Upper lobe of left lung (tissue), 4 donors: ENCODE measurements around the gene DNLZ.

Experiments
- EP300 ChIP-seq, 4 donors: sonication (generic); formaldehyde crosslinking; IDR thresholded peaks; one replicate each; pipeline ENCODE4 v1.5.1; 2017; ENCODE audit warnings: antibody characterized with exemption in 4 of 4, control low read depth in 2 of 4
- POLR2A ChIP-seq, 4 donors: fragments of 450-650 bp; IDR thresholded peaks; one replicate each; pipeline ENCODE4 v1.5.1; 2016 to 2017; ENCODE audit warnings: antibody characterized with exemption in 4 of 4, mild to moderate bottlenecking in 2 of 4
- POLR2AphosphoS5 ChIP-seq, 2 donors: sonication (generic); formaldehyde crosslinking; IDR thresholded peaks; one replicate each; pipeline ENCODE4 v1.5.1; 2017; ENCODE audit warnings: antibody characterized with exemption in 2 of 2
- TF ChIP-seq, protein P1 (sequence below), 6 experiments: fragments of 450-650 bp in 4 of 6; fragments of 200-600 bp in 2 of 6; sonication (generic) in 2 of 6; IDR thresholded peaks; one replicate each; pipeline ENCODE4 v1.5.1; 2016 to 2019; ENCODE audit warnings: antibody characterized with exemption in 6 of 6

DNA sequence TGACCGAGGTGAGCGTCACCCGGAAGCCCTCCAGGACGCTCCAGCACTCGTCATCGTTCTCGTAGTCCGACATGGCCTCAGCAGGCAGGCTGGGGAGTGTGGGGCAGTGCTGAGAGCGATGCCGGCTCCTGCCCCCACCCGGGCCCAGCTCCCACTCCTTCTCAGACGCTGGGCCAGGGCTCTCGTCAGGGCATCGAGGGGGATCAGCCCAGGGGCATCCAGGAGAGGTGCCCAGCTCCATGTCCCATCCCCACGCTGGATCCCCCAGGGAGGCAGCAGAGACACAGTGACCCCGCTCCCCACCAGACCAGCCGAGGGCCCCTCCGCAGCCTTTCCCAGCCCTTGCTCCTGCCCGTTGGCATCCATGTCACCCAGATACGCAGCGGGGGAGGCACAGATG, 8.5 kb upstream of the DNLZ start:
- TF ChIP-seq, protein P1, sequence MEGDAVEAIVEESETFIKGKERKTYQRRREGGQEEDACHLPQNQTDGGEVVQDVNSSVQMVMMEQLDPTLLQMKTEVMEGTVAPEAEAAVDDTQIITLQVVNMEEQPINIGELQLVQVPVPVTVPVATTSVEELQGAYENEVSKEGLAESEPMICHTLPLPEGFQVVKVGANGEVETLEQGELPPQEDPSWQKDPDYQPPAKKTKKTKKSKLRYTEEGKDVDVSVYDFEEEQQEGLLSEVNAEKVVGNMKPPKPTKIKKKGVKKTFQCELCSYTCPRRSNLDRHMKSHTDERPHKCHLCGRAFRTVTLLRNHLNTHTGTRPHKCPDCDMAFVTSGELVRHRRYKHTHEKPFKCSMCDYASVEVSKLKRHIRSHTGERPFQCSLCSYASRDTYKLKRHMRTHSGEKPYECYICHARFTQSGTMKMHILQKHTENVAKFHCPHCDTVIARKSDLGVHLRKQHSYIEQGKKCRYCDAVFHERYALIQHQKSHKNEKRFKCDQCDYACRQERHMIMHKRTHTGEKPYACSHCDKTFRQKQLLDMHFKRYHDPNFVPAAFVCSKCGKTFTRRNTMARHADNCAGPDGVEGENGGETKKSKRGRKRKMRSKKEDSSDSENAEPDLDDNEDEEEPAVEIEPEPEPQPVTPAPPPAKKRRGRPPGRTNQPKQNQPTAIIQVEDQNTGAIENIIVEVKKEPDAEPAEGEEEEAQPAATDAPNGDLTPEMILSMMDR (IDR thresholded peaks at IDR 0.05) = no peak
- TF ChIP-seq POLR2AphosphoS5 (IDR thresholded peaks at IDR 0.05) = no peak
- no peak for TF ChIP-seq POLR2A (IDR thresholded peaks at IDR 0.05)
- TF ChIP-seq EP300 (IDR thresholded peaks at IDR 0.05) = no peak
